ENCODE data around the gene ZIM2.

ZIM2 gene

DNA sequence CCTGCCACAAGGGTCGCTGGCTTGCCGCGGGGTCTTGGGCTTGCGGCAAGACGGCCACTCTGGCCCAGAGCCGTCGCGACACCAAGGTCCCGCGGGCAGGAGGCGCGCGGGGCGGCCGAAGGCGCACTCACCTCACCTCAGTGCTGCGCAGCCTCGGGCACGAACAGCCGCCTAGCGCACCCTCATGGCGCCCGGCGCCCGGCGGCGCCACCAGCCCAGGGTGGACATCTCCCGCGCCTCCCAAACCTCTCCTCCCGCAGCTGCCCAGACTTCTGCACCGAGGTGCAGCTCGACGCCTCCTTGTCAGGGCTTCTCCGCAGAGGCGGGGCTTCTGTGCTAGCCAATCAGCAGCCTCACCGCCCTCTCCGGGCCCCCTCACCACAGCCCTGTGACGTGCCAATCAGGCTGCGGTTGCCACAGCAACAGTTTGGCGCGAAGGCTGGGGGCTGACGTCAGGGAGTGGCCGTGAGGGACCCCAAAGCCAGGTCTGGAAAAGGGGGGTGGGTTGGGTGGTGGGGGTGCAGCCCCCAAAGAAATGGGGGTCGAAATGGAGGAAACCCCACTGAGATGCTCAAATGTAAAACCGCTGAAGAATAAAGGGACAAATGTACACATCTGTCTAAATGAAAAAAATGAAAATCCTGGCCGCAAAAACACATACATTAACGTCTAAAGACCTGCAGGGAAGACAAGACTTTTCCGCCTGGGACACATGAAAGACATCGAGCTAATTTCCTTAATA, at the start of gene ZIM2, which contains the start of gene PEG3:
Gene ZIM2, minus strand, starts transcription at position 276 of the 742 bp plus-strand sequence. CDS start 16,449 bp downstream, outside the sequence.
Gene PEG3, minus strand, starts transcription at position 276 of the 742 bp plus-strand sequence. CDS start 16,071 bp downstream, outside the sequence.
- peak within 1 kb of the TSS in 1 of 2 donors; percentile 37 for H3K4me3 ChIP-seq (replicated peaks in 1 of 2; ENCODE audit: low read depth in 2 of 2, low read length in 2 of 2)
- no peak for TF ChIP-seq CTCF (IDR thresholded peaks at IDR 0.05; ENCODE audit: low read depth, low read length)

DNA sequence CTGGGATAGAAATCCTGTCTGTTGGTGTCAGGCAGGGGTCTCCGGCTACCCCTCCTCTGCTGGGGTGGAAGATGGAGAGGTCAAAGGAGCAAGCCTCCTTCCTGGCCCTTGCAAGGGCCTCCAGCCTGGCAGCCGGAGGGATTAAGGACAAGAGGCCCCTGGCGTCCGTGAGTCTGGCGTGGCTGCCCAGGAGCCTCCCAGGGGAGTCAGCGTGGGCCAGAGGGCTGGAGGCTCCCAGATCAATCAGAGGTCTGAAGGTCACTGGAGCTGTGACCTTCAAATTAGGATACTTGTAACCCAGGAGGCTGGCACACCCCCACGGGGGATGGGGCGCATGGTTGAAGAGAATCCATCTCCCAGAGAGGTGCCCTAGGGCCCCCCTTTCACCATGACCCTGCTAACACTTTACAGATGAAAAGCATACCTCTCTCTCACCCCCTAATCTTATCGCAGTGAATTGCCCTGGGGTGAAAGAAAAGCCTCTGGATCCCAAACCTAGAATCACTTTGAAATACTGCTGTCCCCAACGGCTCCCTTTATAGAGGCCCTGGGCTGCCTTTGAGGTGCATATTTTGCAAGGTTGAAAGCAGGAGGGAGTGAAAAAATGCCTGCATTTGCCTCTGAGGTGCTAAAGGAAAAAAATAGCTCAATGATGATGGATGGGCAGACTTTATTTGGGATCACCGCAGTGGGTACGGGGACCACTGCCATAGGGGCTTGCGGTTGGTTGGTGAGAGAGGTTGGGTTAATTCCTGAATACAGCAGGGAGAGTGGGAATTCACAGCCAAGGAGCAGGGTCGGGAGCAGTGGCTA, 44.9 kb upstream of the ZIM2 start:
- TF ChIP-seq CTCF (IDR thresholded peaks at IDR 0.05; ENCODE audit: low read depth, low read length), result no peak
- no peak for DNase-seq (ENCODE audit: low read depth in 2 of 2)
- no peak overlapping the region for H3K4me3 ChIP-seq (replicated peaks in 1 of 2; ENCODE audit: low read depth in 2 of 2, low read length in 2 of 2)

More for the DNA sequence above, at the start of gene ZIM2, which contains the start of gene PEG3:
- DNase-seq (ENCODE audit: low read depth in 2 of 2), result peak in 1 of 2 donors; percentile 20

DNA sequence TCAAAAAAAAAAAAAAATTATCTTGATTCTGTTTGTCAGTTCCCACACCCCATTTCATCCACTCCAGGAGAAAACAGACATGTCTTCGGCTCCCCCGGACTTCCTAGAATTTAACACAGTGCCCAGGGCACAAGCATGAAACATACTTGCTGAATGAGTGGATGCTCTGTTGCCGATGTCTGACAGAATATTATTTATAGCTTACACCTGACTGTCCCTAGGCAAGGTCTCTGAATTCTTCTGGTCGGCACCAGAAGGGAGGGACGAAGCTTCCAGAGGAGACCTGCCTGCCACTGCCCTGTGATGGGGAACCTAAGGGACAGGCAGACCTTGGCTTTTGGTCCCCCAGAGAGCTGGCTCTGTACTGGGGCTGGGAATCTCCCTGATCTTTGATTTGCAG, 43.9 kb upstream of the ZIM2 start:
- no peak for DNase-seq (ENCODE audit: low read depth in 2 of 2)
- no peak overlapping the region for H3K4me3 ChIP-seq (replicated peaks in 1 of 2; ENCODE audit: low read depth in 2 of 2, low read length in 2 of 2)
- TF ChIP-seq CTCF (IDR thresholded peaks at IDR 0.05; ENCODE audit: low read depth, low read length), result no peak

- no peak overlapping the region for H3K4me3 ChIP-seq (replicated peaks in 1 of 2; ENCODE audit: low read depth in 2 of 2, low read length in 2 of 2)
- no peak for TF ChIP-seq CTCF (IDR thresholded peaks at IDR 0.05; ENCODE audit: low read depth, low read length)
- DNase-seq (ENCODE audit: low read depth in 2 of 2), result no peak
Observed at GRCh38 chr19:56880592-56881190, 40.2 kb upstream of the ZIM2 start.

DNA sequence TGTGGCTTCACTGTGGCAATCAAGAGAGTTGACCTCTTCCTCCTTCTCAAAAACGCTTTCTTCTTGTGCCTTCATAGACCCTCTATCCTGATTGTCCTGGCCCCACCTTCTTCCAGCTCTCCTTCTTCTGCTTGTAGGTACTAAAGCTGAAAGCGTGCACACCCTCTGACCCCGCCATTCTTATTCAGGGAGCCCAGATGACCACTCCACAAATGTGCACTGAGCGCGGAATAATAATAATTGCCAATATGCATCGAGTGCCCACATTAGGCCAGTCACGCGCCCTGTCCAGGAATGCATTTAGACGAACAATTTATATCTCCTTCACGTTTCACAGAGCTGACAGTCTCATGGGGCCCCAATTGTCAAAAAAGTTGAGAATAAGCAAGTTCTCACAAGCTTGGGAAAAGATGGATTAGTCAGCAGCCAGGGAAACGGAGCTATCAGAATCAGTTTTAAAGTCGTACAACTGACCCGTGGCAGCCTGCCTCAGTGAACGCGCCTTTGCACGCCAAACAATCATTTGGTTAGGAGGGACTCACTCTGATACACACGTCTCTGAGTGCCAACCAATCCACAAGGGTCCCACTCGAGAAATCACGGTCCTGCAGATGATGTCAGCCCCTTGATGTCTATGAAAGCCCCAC, 36.7 kb upstream of the ZIM2 start:
- DNase-seq (ENCODE audit: low read depth in 2 of 2), result no peak
- no peak for TF ChIP-seq CTCF (IDR thresholded peaks at IDR 0.05; ENCODE audit: low read depth, low read length)
- H3K4me3 ChIP-seq (replicated peaks in 1 of 2; ENCODE audit: low read depth in 2 of 2, low read length in 2 of 2), result no peak overlapping the region

DNA sequence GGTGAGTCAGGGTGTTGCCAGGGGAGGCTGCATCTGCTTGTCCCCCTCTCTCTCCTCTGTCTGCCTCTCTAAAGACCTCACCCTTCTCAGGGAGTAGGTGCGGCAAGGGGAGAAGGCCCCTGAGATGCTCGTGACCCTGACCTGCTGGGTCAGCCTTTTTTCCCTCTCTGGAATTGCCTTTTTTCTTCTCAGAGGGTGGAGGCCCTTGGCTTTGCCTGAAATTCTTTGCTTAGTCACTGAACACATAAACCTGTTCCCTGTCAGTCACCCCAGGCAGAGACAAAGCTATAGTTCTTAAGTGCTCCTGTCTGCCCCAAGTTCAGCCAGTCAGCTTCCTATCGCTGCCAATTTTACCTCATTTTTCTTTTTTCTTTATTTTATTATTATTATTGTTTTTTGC, 35.2 kb upstream of the ZIM2 start:
- TF ChIP-seq CTCF (IDR thresholded peaks at IDR 0.05; ENCODE audit: low read depth, low read length), result no peak

More for the DNA sequence above, 35.2 kb upstream of the ZIM2 start:
- no peak overlapping the region for H3K4me3 ChIP-seq (replicated peaks in 1 of 2; ENCODE audit: low read depth in 2 of 2, low read length in 2 of 2)
- DNase-seq (ENCODE audit: low read depth in 2 of 2), result no peak

Data from cardiac fibroblast (primary cell).